ENCODE data around the gene IFIH1.

The IFIH1 gene

DNA sequence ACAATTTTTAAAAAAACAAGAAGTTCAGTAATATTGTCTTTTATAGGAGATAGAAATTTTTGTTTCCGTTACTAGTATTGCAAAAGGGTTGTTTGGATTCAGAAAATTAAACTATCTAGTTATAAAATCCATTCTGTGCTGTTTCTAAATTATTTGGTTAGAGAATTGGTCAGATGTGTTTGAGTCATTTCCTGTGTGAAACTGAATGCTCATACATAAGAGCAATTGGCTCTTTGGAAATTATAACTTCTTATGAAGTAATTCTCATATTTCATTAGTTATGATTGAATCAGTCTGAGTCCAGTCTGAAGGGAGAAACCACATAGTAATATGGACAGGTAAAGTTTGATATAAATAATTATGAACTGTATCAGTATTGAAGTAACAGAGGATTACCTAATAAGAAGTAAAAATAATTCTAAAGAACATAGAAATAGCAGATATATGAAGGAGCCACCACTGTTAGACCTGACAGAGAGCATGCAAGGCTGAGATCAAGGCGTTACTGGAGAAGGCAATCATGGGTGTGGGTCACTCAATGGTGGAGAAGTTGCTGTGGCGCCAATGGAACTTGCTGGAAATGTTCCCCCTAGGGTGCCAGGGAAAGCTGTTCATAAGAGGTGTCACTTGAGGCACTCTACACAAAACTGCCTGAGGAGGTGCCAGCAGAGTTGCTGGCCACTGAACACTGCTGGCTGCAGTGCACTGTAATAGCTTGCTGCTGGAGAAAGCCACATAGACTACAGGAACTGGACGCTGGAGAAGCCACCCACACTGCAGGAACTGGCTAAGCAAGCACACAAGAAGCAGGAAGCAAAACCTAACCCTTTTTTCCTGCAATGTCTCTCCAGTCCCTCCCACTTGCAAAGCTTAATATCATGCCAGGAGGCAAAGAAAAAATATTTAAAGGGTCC is 57.2 kb downstream of the IFIH1 start:
- 92% methylated on average over 3 to 4 of the region's 4 CpGs for WGBS, 2 experiments
- Histone ChIP-seq H3K36me3 (ENCODE audit: control insufficient read depth, insufficient read depth, low read length) (no peaks in the 10 kb centered on the region), H3K4me1 (ENCODE audit: control insufficient read depth, insufficient read depth, low read length) (no peaks in the 10 kb centered on the region), H3K4me3 (ENCODE audit: insufficient read depth, low read depth, low read length) (no peak overlapping the region), H3K27ac (ENCODE audit: insufficient read depth, low read depth, low read length, poor library complexity, severe bottlenecking) (no peak overlapping the region), H3K9me3 (ENCODE audit: control insufficient read depth, low read length) (no peaks in the 10 kb centered on the region), H3K27me3 (ENCODE audit: control insufficient read depth, insufficient read depth, low read length, poor library complexity, severe bottlenecking) (no peaks in the 10 kb centered on the region)

- no peaks in the 10 kb centered on the region for H3K4me1 ChIP-seq (ENCODE audit: control insufficient read depth, insufficient read depth, low read length)
- H3K36me3 ChIP-seq (ENCODE audit: control insufficient read depth, insufficient read depth, low read length): no peaks in the 10 kb centered on the region
- WGBS, 2 experiments: 84 to 89% methylated on average over 2 of the region's 2 CpGs
- no peak overlapping the region for H3K27ac ChIP-seq (ENCODE audit: insufficient read depth, low read depth, low read length, poor library complexity, severe bottlenecking)
- H3K27me3 ChIP-seq (ENCODE audit: control insufficient read depth, insufficient read depth, low read length, poor library complexity, severe bottlenecking): no peaks in the 10 kb centered on the region
- no peaks in the 10 kb centered on the region for H3K9me3 ChIP-seq (ENCODE audit: control insufficient read depth, low read length)
- H3K4me3 ChIP-seq (ENCODE audit: insufficient read depth, low read depth, low read length): no peak overlapping the region
These were observed 59.8 kb downstream of the IFIH1 start for GRCh38 chr2:162258686-162259085.

DNA sequence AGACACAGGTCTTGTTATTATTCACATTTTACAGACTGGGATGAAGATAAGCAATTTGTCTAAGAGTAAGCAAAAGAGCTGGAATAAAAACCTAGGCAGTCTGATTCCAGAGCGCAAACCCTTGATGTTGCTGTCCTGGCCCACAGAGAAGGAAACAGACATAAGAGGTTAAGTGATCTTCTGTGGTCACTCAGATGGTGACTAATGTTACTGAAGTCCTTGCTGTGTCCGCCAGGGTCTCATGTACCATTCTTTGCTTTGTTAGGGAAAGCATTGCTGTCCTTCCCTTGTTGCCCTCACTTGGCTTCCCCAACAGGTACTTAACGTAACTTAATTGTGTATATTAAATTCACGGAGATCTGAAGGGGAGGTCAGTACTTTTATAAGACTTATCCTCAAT is 60.3 kb downstream of the IFIH1 start:
- WGBS, 2 experiments: 91 to 94% methylated on average over 4 of the region's 4 CpGs
- H3K27ac ChIP-seq (ENCODE audit: insufficient read depth, low read depth, low read length, poor library complexity, severe bottlenecking): no peak overlapping the region
- no peaks in the 10 kb centered on the region for H3K36me3 ChIP-seq (ENCODE audit: control insufficient read depth, insufficient read depth, low read length)
- H3K4me3 ChIP-seq (ENCODE audit: insufficient read depth, low read depth, low read length): no peak overlapping the region
- H3K9me3 ChIP-seq (ENCODE audit: control insufficient read depth, low read length): no peaks in the 10 kb centered on the region
- no peaks in the 10 kb centered on the region for H3K4me1 ChIP-seq (ENCODE audit: control insufficient read depth, insufficient read depth, low read length)
- H3K27me3 ChIP-seq (ENCODE audit: control insufficient read depth, insufficient read depth, low read length, poor library complexity, severe bottlenecking): no peaks in the 10 kb centered on the region

- no peak overlapping the region for H3K4me3 ChIP-seq (ENCODE audit: insufficient read depth, low read depth, low read length)
- H3K27ac ChIP-seq (ENCODE audit: insufficient read depth, low read depth, low read length, poor library complexity, severe bottlenecking): no peak overlapping the region
- no peaks in the 10 kb centered on the region for H3K9me3 ChIP-seq (ENCODE audit: control insufficient read depth, low read length)
- H3K27me3 ChIP-seq (ENCODE audit: control insufficient read depth, insufficient read depth, low read length, poor library complexity, severe bottlenecking): no peaks in the 10 kb centered on the region
- WGBS, 2 experiments: no CpG with 5 or more reads among the region's 1 CpG
- no peaks in the 10 kb centered on the region for H3K36me3 ChIP-seq (ENCODE audit: control insufficient read depth, insufficient read depth, low read length)
- H3K4me1 ChIP-seq (ENCODE audit: control insufficient read depth, insufficient read depth, low read length): no peaks in the 10 kb centered on the region
These were observed 61.1 kb downstream of the IFIH1 start for GRCh38 chr2:162257425-162257824.

DNA sequence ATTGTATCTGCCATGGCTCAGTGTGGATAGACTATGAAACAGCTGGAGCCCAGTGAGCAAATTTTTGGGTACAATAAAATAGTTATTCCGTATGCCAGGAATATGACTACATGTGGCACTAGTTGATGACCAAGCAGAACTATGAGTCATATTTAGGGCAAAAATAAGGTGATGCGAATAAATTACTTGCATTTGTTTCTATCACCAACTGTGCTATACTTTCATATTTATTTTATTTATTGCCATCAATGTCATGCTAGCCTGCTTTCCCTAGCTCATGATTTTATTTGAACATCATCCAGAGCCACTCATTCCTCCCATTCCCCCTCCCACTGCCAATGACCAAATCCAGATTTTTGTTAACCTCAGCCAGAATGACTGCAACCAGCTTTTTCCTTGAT is 61.9 kb downstream of the IFIH1 start:
- Histone ChIP-seq H3K27me3 (ENCODE audit: control insufficient read depth, insufficient read depth, low read length, poor library complexity, severe bottlenecking) (no peaks in the 10 kb centered on the region), H3K27ac (ENCODE audit: insufficient read depth, low read depth, low read length, poor library complexity, severe bottlenecking) (no peak overlapping the region), H3K4me1 (ENCODE audit: control insufficient read depth, insufficient read depth, low read length) (no peaks in the 10 kb centered on the region), H3K4me3 (ENCODE audit: insufficient read depth, low read depth, low read length) (no peak overlapping the region), H3K9me3 (ENCODE audit: control insufficient read depth, low read length) (no peaks in the 10 kb centered on the region), H3K36me3 (ENCODE audit: control insufficient read depth, insufficient read depth, low read length) (no peaks in the 10 kb centered on the region)
- WGBS, 2 experiments: 95 to 96% methylated on average over 2 of the region's 2 CpGs

- Histone ChIP-seq H3K36me3 (ENCODE audit: control insufficient read depth, insufficient read depth, low read length) (no peaks in the 10 kb centered on the region), H3K27ac (ENCODE audit: insufficient read depth, low read depth, low read length, poor library complexity, severe bottlenecking) (no peak overlapping the region), H3K4me1 (ENCODE audit: control insufficient read depth, insufficient read depth, low read length) (no peaks in the 10 kb centered on the region), H3K4me3 (ENCODE audit: insufficient read depth, low read depth, low read length) (no peak overlapping the region), H3K27me3 (ENCODE audit: control insufficient read depth, insufficient read depth, low read length, poor library complexity, severe bottlenecking) (no peaks in the 10 kb centered on the region), H3K9me3 (ENCODE audit: control insufficient read depth, low read length) (no peaks in the 10 kb centered on the region)
- 87 to 94% methylated on average over 2 of the region's 2 CpGs for WGBS, 2 experiments
These were observed 64.1 kb downstream of the IFIH1 start for GRCh38 chr2:162254236-162254871.

DNA sequence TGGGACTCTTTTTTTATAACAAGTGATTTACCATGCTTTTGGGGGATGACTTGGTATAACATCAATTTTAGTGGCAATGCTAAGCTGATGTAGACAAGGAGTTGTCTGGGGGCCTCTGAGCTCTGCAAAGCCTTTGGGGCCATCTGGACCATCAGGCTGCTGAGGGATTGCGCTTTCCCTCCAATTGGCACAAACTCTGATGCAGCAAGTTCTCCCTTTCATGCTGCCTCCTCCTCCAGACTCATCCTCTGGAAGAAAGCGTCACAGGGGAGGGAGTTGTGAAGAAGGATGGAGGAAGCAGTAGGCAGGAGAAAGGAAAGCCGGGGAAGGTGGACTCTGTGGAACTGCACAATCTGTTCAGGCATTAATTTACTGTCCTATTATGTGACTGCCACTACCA is 65.0 kb downstream of the IFIH1 start:
- no peaks in the 10 kb centered on the region for H3K27me3 ChIP-seq (ENCODE audit: control insufficient read depth, insufficient read depth, low read length, poor library complexity, severe bottlenecking)
- H3K9me3 ChIP-seq (ENCODE audit: control insufficient read depth, low read length): no peaks in the 10 kb centered on the region
- no peak overlapping the region for H3K27ac ChIP-seq (ENCODE audit: insufficient read depth, low read depth, low read length, poor library complexity, severe bottlenecking)
- no peaks in the 10 kb centered on the region for H3K36me3 ChIP-seq (ENCODE audit: control insufficient read depth, insufficient read depth, low read length)
- H3K4me3 ChIP-seq (ENCODE audit: insufficient read depth, low read depth, low read length): no peak overlapping the region
- H3K4me1 ChIP-seq (ENCODE audit: control insufficient read depth, insufficient read depth, low read length): no peaks in the 10 kb centered on the region
- 88% methylated on average over 2 to 3 of the region's 3 CpGs for WGBS, 2 experiments

GRCh38 chr2:162252153-162252552 is 66.3 kb downstream of the IFIH1 start:
- Histone ChIP-seq H3K4me3 (ENCODE audit: insufficient read depth, low read depth, low read length) (no peak overlapping the region), H3K36me3 (ENCODE audit: control insufficient read depth, insufficient read depth, low read length) (no peaks in the 10 kb centered on the region), H3K27ac (ENCODE audit: insufficient read depth, low read depth, low read length, poor library complexity, severe bottlenecking) (no peak overlapping the region), H3K27me3 (ENCODE audit: control insufficient read depth, insufficient read depth, low read length, poor library complexity, severe bottlenecking) (no peaks in the 10 kb centered on the region), H3K4me1 (ENCODE audit: control insufficient read depth, insufficient read depth, low read length) (no peaks in the 10 kb centered on the region), H3K9me3 (ENCODE audit: control insufficient read depth, low read length) (no peaks in the 10 kb centered on the region)
- WGBS, 2 experiments: 91 to 100% methylated on average over 2 of the region's 2 CpGs

DNA sequence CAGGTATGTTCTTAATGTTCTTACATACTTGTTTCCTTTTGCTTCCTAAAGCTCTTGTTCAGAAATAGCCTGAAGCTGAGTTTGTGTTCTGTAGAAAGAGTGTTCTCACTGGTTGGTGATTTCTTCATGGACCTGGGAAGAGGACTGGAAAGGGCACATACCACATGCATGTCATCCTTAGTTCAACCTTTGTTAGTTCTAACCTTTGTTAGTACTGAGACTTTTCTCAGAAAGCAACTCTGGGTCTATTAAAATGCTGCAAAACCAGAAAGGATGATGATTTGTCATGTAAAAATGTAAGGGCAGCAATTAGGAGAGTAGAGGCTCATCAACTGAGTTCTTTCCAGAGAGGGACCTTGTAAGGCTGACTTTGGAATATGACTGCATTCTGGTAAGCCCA is 72.7 kb downstream of the IFIH1 start:
- Histone ChIP-seq H3K27me3 (ENCODE audit: control insufficient read depth, insufficient read depth, low read length, poor library complexity, severe bottlenecking) (no peaks in the 10 kb centered on the region), H3K4me3 (ENCODE audit: insufficient read depth, low read depth, low read length) (no peak overlapping the region), H3K9me3 (ENCODE audit: control insufficient read depth, low read length) (no peaks in the 10 kb centered on the region), H3K4me1 (ENCODE audit: control insufficient read depth, insufficient read depth, low read length) (no peaks in the 10 kb centered on the region), H3K36me3 (ENCODE audit: control insufficient read depth, insufficient read depth, low read length) (no peaks in the 10 kb centered on the region), H3K27ac (ENCODE audit: insufficient read depth, low read depth, low read length, poor library complexity, severe bottlenecking) (no peak overlapping the region)

- H3K36me3 ChIP-seq (ENCODE audit: control insufficient read depth, insufficient read depth, low read length): no peaks in the 10 kb centered on the region
- no peaks in the 10 kb centered on the region for H3K9me3 ChIP-seq (ENCODE audit: control insufficient read depth, low read length)
- H3K4me1 ChIP-seq (ENCODE audit: control insufficient read depth, insufficient read depth, low read length): no peaks in the 10 kb centered on the region
- H3K27ac ChIP-seq (ENCODE audit: insufficient read depth, low read depth, low read length, poor library complexity, severe bottlenecking): no peak overlapping the region
- WGBS, 2 experiments: 95 to 100% methylated on average over 1 of the region's 1 CpG
- no peak overlapping the region for H3K4me3 ChIP-seq (ENCODE audit: insufficient read depth, low read depth, low read length)
- no peaks in the 10 kb centered on the region for H3K27me3 ChIP-seq (ENCODE audit: control insufficient read depth, insufficient read depth, low read length, poor library complexity, severe bottlenecking)
These were observed 73.4 kb downstream of the IFIH1 start for GRCh38 chr2:162245061-162245460.
